Hematopoietic multipotent progenitor cell treated with erythropoietin and hydrocortisone succinate and interleukin-3 and kit ligand, for 17 days (in vitro differentiated cells): ENCODE data around the gene NDUFA7.
"Not testable (repeated sequence)": the region's sequence is repeated elsewhere in the genome, so short reads cannot be mapped to it uniquely, and the experiment has no call there.

Experiments used
- DNase-seq: peaks from one replicate; pipeline ENCODE4 v3.0.0-alpha.2; 2015; ENCODE audit warnings: low spot score

NDUFA7 gene

DNA sequence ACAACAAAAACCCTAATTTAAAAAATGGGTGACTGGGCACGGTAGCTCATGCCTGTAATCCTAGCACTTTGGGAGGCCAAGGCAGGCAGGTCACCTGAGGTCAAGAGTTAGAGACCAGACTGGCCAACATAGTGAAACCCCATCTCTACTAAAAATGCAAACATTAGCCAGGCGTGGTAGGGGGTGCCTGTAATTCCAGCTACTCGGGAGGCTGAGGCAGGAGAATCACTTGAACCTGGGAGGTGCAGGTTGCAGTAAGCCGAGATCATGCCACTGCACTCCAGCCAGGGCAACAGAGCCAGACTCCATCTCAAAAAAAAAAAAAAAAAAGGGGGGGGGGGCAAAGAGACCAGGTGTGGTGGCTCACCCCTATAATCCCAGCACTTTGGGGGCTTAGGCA lies 56.9 kb downstream of the NDUFA7 start:
- not testable (repeated sequence) for DNase-seq

DNA sequence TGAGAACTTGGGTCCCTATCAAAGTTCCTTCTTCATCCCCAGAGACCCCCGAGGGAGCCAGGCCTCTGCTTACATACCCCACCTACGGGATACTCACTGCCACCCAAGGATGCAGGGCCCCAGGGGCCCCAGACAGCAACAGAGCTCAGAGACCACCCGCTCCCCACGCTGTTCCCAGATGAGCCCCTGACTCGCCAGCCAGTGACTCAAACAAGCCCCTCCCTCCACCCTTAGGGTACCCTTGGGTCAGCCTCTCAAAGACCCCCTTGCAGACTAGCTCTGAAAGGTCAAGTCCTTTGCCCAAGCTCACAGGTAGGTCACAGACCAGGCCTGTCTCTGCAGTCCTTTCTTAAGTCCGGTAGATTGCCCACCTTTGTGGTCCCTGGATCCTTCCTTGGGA lies 58.7 kb downstream of the NDUFA7 start:
- DNase-seq: no peak

DNA sequence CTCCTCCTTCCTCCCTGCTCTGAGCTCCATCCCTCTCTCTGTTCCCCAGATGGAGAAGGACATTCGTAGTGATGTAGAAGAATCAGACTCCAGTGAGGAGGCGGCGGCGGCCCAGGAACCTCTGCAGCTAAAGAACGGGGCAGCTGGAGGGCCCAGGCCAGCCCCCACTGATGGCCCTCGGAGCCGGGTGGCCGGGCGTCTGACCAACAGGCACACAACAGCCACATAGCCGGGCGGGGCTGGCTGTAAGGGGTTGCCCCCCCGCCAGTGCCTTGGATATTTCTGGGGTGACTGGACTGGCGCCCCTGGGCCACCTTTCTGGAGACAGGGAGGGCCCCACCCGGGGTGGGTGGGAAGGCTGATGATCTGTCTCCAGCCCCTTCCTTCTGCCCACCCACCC lies 59.3 kb downstream of the NDUFA7 start:
- DNase-seq: no peak

DNA sequence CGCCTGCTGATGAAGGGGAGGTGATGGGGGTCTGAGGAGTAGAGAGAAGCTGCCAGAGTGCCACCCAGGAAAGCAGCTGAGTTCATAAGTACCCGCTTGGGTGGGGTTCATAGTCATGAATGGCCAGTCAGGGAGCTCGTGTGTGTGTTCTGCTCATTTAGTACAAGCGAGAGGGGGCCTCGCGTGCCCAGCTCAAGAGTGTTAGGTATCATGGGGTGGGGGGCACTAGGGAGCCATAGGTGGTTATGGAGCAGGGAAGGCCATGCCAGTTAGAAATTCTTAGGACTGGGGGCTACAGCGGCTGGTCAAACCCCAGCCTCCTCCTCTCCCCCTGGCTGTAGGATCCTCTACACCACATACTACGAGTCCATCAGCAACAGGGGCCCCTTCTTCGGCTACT lies 59.8 kb downstream of the NDUFA7 start:
- no peak for DNase-seq
